OCI-LY3 (cell line): Measurements from ENCODE around the gene GUCY1A2.

Experiments
- H2AFZ ChIP-seq: fragments of 200-600, 300-600 bp; shearing (Covaris generic); 2 replicates; pipeline ENCODE4 v1.6.0; 2014; ENCODE audit warnings: antibody characterized with exemption, low read depth, low read length
- H3K27ac ChIP-seq: fragments of 200-600, 300-600 bp; sonication (generic); 2 replicates; pipeline ENCODE4 v1.5.1; 2014; ENCODE audit warnings: mild to moderate bottlenecking, low read length, moderate library complexity, mixed read lengths
- H3K27me3 ChIP-seq: fragments of 200-600, 300-600 bp; sonication (generic); 2 replicates; pipeline ENCODE4 v1.6.1; 2014; ENCODE audit warnings: low read depth, low read length, mixed read lengths
- H3K36me3 ChIP-seq: fragments of 200-600, 300-600 bp; sonication (generic); replicated peaks from 2 replicates; pipeline ENCODE3; 2014; ENCODE audit warnings: low read depth, low read length, mixed read lengths
- H3K4me1 ChIP-seq: fragments of 300-600, 200-600 bp; sonication (generic); 2 replicates; pipeline ENCODE4 v1.6.1; 2014; ENCODE audit warnings: low read length, mixed read lengths
- H3K4me2 ChIP-seq: fragments of 200-600, 300-600 bp; sonication (generic); 2 replicates; pipeline ENCODE4 v1.6.1; 2014; ENCODE audit warnings: low read length, mixed read lengths
- H3K4me3 ChIP-seq: fragments of 300-600, 200-600 bp; sonication (generic); 2 replicates; pipeline ENCODE4 v1.5.1; 2014; ENCODE audit warnings: antibody characterized with exemption, mild to moderate bottlenecking, low read length, moderate library complexity
- H3K79me2 ChIP-seq: fragments of 300-600, 200-600 bp; shearing (Covaris generic); 2 replicates; pipeline ENCODE4 v1.6.1; 2014; ENCODE audit warnings: mild to moderate bottlenecking, low read length, mixed read lengths
- H3K9ac ChIP-seq: fragments of 300-600, 200-600 bp; shearing (Covaris generic); 2 replicates; pipeline ENCODE4 v1.6.0; 2014; ENCODE audit warnings: mild to moderate bottlenecking, low read length, moderate library complexity
- H3K9me3 ChIP-seq: fragments of 200-600, 300-600 bp; shearing (Covaris generic); 2 replicates; pipeline ENCODE4 v1.6.1; 2014; ENCODE audit warnings: low read length, mixed read lengths; ENCODE audit not compliant: insufficient read depth
- H4K20me1 ChIP-seq: fragments of 200-600, 300-600 bp; sonication (generic); 2 replicates; pipeline ENCODE4 v1.6.1; 2016; ENCODE audit warnings: low read length, mixed read lengths; ENCODE audit not compliant: insufficient read depth
- EZH2phosphoT487 ChIP-seq: fragments of 200-600 bp; shearing (Covaris generic); IDR thresholded peaks from 2 replicates; pipeline ENCODE4 v1.6.1; 2018; ENCODE audit warnings: antibody characterized with exemption, mixed run types, low read depth
- TF ChIP-seq, protein P1 (sequence below): fragments of 200-600, 300-600 bp; sonication (generic); IDR thresholded peaks from 2 replicates; pipeline ENCODE4 v1.5.1; 2014; ENCODE audit warnings: antibody characterized with exemption, low read length, low read depth

The GUCY1A2 gene

DNA sequence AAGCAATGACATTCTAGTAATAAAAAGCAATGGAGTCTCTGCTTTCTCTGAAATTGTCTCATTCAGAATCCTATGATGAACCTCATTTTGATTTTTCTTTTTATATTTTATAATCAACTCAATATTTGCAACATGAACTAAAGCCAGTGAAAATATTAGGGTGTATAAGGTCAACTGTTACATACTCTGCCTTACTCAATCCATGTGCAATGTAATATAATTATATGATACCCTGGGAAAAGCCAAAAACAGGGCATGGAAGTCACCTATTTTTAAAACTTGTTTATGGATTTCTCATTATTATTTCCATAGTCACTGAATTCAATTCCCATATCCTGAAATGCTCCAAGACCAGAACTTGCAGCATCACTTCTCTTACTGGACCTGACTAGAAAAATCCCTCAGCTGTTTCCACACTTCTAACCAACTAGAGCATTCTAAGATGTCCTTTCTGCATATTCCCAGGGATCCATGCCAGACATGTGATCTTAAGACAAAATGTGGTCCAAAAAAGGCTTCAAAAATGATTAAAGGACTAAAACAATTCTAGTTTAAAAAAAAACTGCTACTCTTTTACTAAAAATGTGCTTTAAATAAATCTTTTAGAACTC is 97.3 kb downstream of the GUCY1A2 start:
- H3K9me3 ChIP-seq, result no peaks in the 10 kb centered on the region
- H3K4me2 ChIP-seq, result no peak overlapping the region
- no peaks in the 10 kb centered on the region for H4K20me1 ChIP-seq
- H3K79me2 ChIP-seq, result no peaks in the 10 kb centered on the region
- TF ChIP-seq, protein P1, sequence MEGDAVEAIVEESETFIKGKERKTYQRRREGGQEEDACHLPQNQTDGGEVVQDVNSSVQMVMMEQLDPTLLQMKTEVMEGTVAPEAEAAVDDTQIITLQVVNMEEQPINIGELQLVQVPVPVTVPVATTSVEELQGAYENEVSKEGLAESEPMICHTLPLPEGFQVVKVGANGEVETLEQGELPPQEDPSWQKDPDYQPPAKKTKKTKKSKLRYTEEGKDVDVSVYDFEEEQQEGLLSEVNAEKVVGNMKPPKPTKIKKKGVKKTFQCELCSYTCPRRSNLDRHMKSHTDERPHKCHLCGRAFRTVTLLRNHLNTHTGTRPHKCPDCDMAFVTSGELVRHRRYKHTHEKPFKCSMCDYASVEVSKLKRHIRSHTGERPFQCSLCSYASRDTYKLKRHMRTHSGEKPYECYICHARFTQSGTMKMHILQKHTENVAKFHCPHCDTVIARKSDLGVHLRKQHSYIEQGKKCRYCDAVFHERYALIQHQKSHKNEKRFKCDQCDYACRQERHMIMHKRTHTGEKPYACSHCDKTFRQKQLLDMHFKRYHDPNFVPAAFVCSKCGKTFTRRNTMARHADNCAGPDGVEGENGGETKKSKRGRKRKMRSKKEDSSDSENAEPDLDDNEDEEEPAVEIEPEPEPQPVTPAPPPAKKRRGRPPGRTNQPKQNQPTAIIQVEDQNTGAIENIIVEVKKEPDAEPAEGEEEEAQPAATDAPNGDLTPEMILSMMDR, result no peak
- no peak for TF ChIP-seq EZH2phosphoT487
- no peak overlapping the region for H3K27ac ChIP-seq
- H3K9ac ChIP-seq, result no peak overlapping the region
- no peaks in the 10 kb centered on the region for H3K27me3 ChIP-seq
- H2AFZ ChIP-seq, result no peak overlapping the region
- no peaks in the 10 kb centered on the region for H3K36me3 ChIP-seq
- no peak overlapping the region for H3K4me3 ChIP-seq
- H3K4me1 ChIP-seq, result no peaks in the 10 kb centered on the region

GRCh38 chr11:106917973-106918372 is 100.3 kb downstream of the GUCY1A2 start:
- Histone ChIP-seq H3K4me3 (no peak overlapping the region), H3K27ac (no peak overlapping the region), H2AFZ (no peak overlapping the region), H3K27me3 (no peaks in the 10 kb centered on the region), H3K79me2 (no peaks in the 10 kb centered on the region), H3K4me1 (no peaks in the 10 kb centered on the region), H4K20me1 (no peaks in the 10 kb centered on the region), H3K9ac (no peak overlapping the region), H3K4me2 (no peak overlapping the region), H3K9me3 (no peaks in the 10 kb centered on the region), H3K36me3 (no peaks in the 10 kb centered on the region)
- no peak for TF ChIP-seq EZH2phosphoT487
- TF ChIP-seq, protein P1, result no peak

GRCh38 chr11:106914409-106914808 is 103.9 kb downstream of the GUCY1A2 start:
- Histone ChIP-seq H3K9me3 (no peaks in the 10 kb centered on the region), H2AFZ (no peak overlapping the region), H4K20me1 (no peaks in the 10 kb centered on the region), H3K79me2 (no peaks in the 10 kb centered on the region), H3K9ac (no peak overlapping the region), H3K36me3 (no peaks in the 10 kb centered on the region), H3K4me3 (no peak overlapping the region), H3K27ac (no peak overlapping the region), H3K4me2 (no peak overlapping the region), H3K4me1 (no peaks in the 10 kb centered on the region), H3K27me3 (no peaks in the 10 kb centered on the region)
- TF ChIP-seq EZH2phosphoT487, result no peak
- TF ChIP-seq, protein P1, result no peak

GRCh38 chr11:106913141-106913540 is 105.1 kb downstream of the GUCY1A2 start:
- no peaks in the 10 kb centered on the region for H3K9me3 ChIP-seq
- H3K36me3 ChIP-seq, result no peaks in the 10 kb centered on the region
- no peak for TF ChIP-seq EZH2phosphoT487
- TF ChIP-seq, protein P1, result no peak
- no peaks in the 10 kb centered on the region for H3K27me3 ChIP-seq
- no peaks in the 10 kb centered on the region for H3K4me1 ChIP-seq
- no peak overlapping the region for H3K4me3 ChIP-seq
- H4K20me1 ChIP-seq, result no peaks in the 10 kb centered on the region
- no peak overlapping the region for H3K9ac ChIP-seq
- no peak overlapping the region for H3K4me2 ChIP-seq
- H3K79me2 ChIP-seq, result no peaks in the 10 kb centered on the region
- H3K27ac ChIP-seq, result no peak overlapping the region
- H2AFZ ChIP-seq, result no peak overlapping the region
